GM23338 (cell line): ENCODE data around the gene MYO16. TPM values are rescaled to one million over a fixed set of nuclear protein-coding genes. Genes with fewer than 3 reads are reported as not detected.

Experiments used
- ATAC-seq: fragments of 200-7000 bp; cut with Tn5 transposase; 3 replicates; pipeline ENCODE4 v1.9.1; 2020
- DNase-seq: peaks from one replicate; pipeline ENCODE4 v3.0.0-alpha.2; 2015; ENCODE audit warnings: low spot score
- H2AFZ ChIP-seq: fragments of 200-600 bp; sonication (generic); 2 replicates; pipeline ENCODE4 v1.8.0; 2016; ENCODE audit warnings: antibody characterized with exemption, mild to moderate bottlenecking, moderate library complexity
- H3F3A ChIP-seq: fragments of 200-600 bp; sonication (generic); replicated peaks from 2 replicates; pipeline ENCODE4 v1.8.0; 2017; ENCODE audit warnings: antibody characterized with exemption, mixed run types, low read depth
- H3K27ac ChIP-seq: fragments of 200-600 bp; sonication (generic); 2 replicates; pipeline ENCODE4 v1.6.1; 2016; ENCODE audit warnings: low read depth
- H3K27me3 ChIP-seq: fragments of 200-600 bp; sonication (generic); 2 replicates; pipeline ENCODE4 v1.8.0; 2016; ENCODE audit warnings: mild to moderate bottlenecking, mixed run types, moderate library complexity; ENCODE audit not compliant: insufficient read depth
- H3K36me3 ChIP-seq: fragments of 200-600 bp; sonication (generic); 2 replicates; pipeline ENCODE4 v1.8.0; 2016; ENCODE audit warnings: mild to moderate bottlenecking; ENCODE audit not compliant: insufficient read depth
- H3K4me1 ChIP-seq: fragments of 200-600 bp; sonication (generic); 2 replicates; pipeline ENCODE4 v1.8.0; 2016; ENCODE audit warnings: mild to moderate bottlenecking, moderate library complexity; ENCODE audit not compliant: insufficient read depth
- H3K4me2 ChIP-seq: fragments of 200-600 bp; sonication (generic); 2 replicates; pipeline ENCODE4 v1.7.1; 2017; ENCODE audit warnings: mixed run types
- H3K4me3 ChIP-seq: fragments of 200-600 bp; sonication (generic); 2 replicates; pipeline ENCODE4 v1.6.1; 2016; ENCODE audit warnings: mixed run types
- H3K79me2 ChIP-seq: fragments of 200-600 bp; sonication (generic); replicated peaks from 2 replicates; pipeline ENCODE4 v1.8.0; 2017; ENCODE audit warnings: mild to moderate bottlenecking; ENCODE audit not compliant: insufficient read depth
- H3K9me2 ChIP-seq: fragments of 200-600 bp; sonication (generic); 2 replicates; pipeline ENCODE4 v1.8.0; 2017; ENCODE audit not compliant: insufficient read depth
- H4K20me1 ChIP-seq: fragments of 200-600 bp; sonication (generic); replicated peaks from 2 replicates; pipeline ENCODE4 v1.8.0; 2017; ENCODE audit warnings: mild to moderate bottlenecking; ENCODE audit not compliant: insufficient read depth
- H3K27ac Mint-ChIP-seq: 2 replicates; pipeline ENCODE4 v1.8.0; 2020; ENCODE audit warnings: inconsistent platforms, mild to moderate bottlenecking, moderate library complexity, mixed read lengths
- H3K27me3 Mint-ChIP-seq: 3 replicates; pipeline ENCODE4 v1.8.0; 2022; ENCODE audit warnings: low read depth, mild to moderate bottlenecking, moderate library complexity, mixed read lengths, inconsistent platforms; ENCODE audit not compliant: insufficient read depth, poor library complexity
- H3K36me3 Mint-ChIP-seq: 3 replicates; pipeline ENCODE4 v1.8.0; 2021; ENCODE audit warnings: low read depth, mild to moderate bottlenecking, inconsistent platforms, moderate library complexity, mixed read lengths
- H3K4me1 Mint-ChIP-seq: 3 replicates; pipeline ENCODE4 v1.8.0; 2020; ENCODE audit warnings: mild to moderate bottlenecking, inconsistent platforms, mixed read lengths
- H3K4me3 Mint-ChIP-seq: 3 replicates; pipeline ENCODE4 v1.8.0; 2021; ENCODE audit warnings: moderate library complexity, mild to moderate bottlenecking, inconsistent platforms, mixed read lengths
- H3K9me3 Mint-ChIP-seq: 3 replicates; pipeline ENCODE4 v1.8.0; 2020; ENCODE audit warnings: moderate library complexity, mild to moderate bottlenecking, inconsistent platforms, mixed read lengths
- CREB1 ChIP-seq: fragments of 250-450 bp; sonication (Bioruptor Pico); IDR thresholded peaks from 2 replicates; pipeline ENCODE4 v1.5.0; 2020; ENCODE audit warnings: low read depth, mild to moderate bottlenecking, moderate library complexity
- EZH2 ChIP-seq: fragments of 200-600 bp; sonication (generic); IDR thresholded peaks from one replicate; pipeline ENCODE4 v1.8.0; 2017; ENCODE audit warnings: antibody characterized with exemption, mild to moderate bottlenecking, low read depth; ENCODE audit not compliant: unreplicated experiment
- JUNB ChIP-seq: IDR thresholded peaks from one replicate; pipeline ENCODE4 v1.6.1; 2016; ENCODE audit warnings: antibody characterized with exemption; ENCODE audit not compliant: unreplicated experiment
- NANOG ChIP-seq: IDR thresholded peaks from 2 replicates; pipeline ENCODE4 v1.6.1; 2016; ENCODE audit warnings: antibody characterized with exemption, borderline replicate concordance
- polyA plus RNA-seq: library from polyadenylated mRNA; unstranded; fragments of >200 nt; fragmentation: Nextera tagmentation; extraction: Ambion mirVana; gene quantifications from 2 replicates; pipeline ENCODE4 v1.2.1, GENCODE V29; 2016
- total RNA-seq: library from RNA; depleted of rRNA; stranded (reverse); fragments of >200 nt; shearing (Covaris generic); gene quantifications from 2 replicates; pipeline ENCODE4 v1.2.3, GENCODE V29; 2014
- TF ChIP-seq, protein P1 (sequence below): IDR thresholded peaks from 2 replicates; pipeline ENCODE4 v1.6.1; 2016; ENCODE audit warnings: antibody characterized with exemption
- TF ChIP-seq, protein P2 (sequence below), 2 experiments: fragments of 200-600 bp in 1 of 2; sonication (generic) in 1 of 2; conservative IDR thresholded peaks; 2 replicates each; pipeline versions ENCODE4 v1.5.1 to v1.6.1; 2016 to 2017; ENCODE audit warnings: antibody characterized with exemption in 2 of 2, low read depth in 2 of 2, mild to moderate bottlenecking in 2 of 2, moderate library complexity in 1 of 2

Gene MYO16
- total and polyA plus RNA-seq, 2 experiments from 2014 or later = 0.10 to 0.13 TPM

DNA sequence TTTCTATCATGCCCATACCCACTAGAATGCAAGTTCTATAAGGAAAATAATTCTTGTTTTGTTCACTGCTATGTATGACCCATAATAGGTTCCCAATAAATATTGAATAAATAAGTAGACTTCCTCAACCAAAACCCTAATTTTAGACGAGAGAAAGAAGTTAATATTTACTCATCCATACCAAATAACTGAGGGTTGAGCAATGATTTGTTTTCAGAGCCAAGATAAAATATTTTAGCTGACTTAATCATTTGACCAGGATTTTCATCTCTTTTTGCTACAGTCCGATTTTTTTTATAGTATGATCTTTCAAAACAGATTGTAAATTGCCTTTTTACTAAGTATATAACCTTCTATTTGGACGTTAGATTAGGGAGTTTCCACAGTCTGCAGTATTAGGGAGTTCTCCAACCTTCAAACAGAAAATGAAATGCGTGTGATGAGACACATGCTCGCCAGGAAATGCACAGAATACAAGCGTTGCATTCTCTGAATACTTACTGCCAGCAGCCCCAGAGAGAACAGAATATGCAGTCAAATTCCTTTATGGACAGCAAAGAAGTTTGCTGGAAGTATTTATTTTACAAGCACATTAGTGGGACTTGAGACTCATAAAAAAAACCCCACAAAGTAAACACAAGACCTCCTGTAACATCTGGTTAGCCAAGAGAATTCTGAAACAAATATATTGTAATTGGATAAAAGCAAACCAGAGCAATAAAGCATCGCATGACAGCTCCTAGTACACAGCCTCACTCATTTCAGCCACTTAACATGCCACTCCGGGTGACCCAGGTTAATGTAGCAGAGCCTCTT lies 230.0 kb downstream of the MYO16 start:
- Histone ChIP-seq H3K4me3 (no peak overlapping the region), H3F3A (no peaks in the 10 kb centered on the region), H3K9me2 (no peaks in the 10 kb centered on the region), H3K36me3 (no peaks in the 10 kb centered on the region), H2AFZ (no peak overlapping the region), H4K20me1 (no peaks in the 10 kb centered on the region), H3K4me2 (0 out of 2 replicates have a peak overlapping the region, but pooled peaks have one; percentile 3), H3K4me1 (peaks cover 33% of the 10 kb centered on the region), H3K27me3 (no peaks in the 10 kb centered on the region), H3K27ac (no peak overlapping the region), H3K79me2 (no peaks in the 10 kb centered on the region)
- no peak for TF ChIP-seq EZH2
- TF ChIP-seq JUNB = no peak
- ATAC-seq (no peak; the same call in 2 of the 3 replicates), DNase-seq (peak; percentile 41)
- H3K36me3 Mint-ChIP-seq = peaks cover 5% of the 10 kb centered on the region; the same call in 1 of the 3 replicates
- H3K9me3 Mint-ChIP-seq = peaks cover 3% of the 10 kb centered on the region; the same call in 1 of the 3 replicates
- no peak overlapping the region for H3K27ac Mint-ChIP-seq
- H3K4me1 Mint-ChIP-seq = peaks cover 42% of the 10 kb centered on the region
- H3K27me3 Mint-ChIP-seq = peaks cover 3% of the 10 kb centered on the region
- H3K4me3 Mint-ChIP-seq = no peak overlapping the region

DNA sequence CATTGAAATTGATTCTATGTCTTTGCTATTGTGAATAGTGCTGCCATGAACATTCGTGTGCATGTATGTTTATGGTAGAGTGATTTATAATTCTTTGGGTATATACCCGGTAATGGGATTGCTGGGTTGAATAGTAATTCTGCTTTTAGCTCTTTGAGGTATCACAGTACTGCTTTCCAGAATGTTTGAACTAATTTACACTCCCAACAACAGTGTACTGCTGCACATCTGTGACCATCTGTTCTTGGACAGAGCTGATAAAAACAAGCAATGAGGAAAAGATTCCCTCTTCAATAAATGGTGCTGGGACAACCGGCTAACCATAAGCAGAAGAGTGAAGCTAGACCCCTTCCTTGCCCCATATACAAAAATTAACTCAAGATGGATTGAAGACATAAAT lies 231.0 kb downstream of the MYO16 start:
- H3K36me3 Mint-ChIP-seq = peaks cover 5% of the 10 kb centered on the region; the same call in 1 of the 3 replicates
- Histone ChIP-seq H4K20me1 (no peaks in the 10 kb centered on the region), H3K79me2 (no peaks in the 10 kb centered on the region), H3F3A (no peaks in the 10 kb centered on the region), H3K9me2 (no peaks in the 10 kb centered on the region), H3K4me1 (peaks cover 26% of the 10 kb centered on the region), H3K36me3 (no peaks in the 10 kb centered on the region), H3K27ac (no peak overlapping the region), H3K4me3 (no peak overlapping the region), H2AFZ (no peak overlapping the region), H3K4me2 (no peak overlapping the region), H3K27me3 (no peaks in the 10 kb centered on the region)
- ATAC-seq (no peak), DNase-seq (no peak)
- peaks cover 3% of the 10 kb centered on the region; the same call in 1 of the 3 replicates for H3K9me3 Mint-ChIP-seq
- TF ChIP-seq NANOG = no peak
- peak overlapping the region; percentile 68; the same call in 1 of the 2 replicates for H3K27ac Mint-ChIP-seq
- no peak overlapping the region for H3K4me3 Mint-ChIP-seq
- H3K4me1 Mint-ChIP-seq = peaks cover 35% of the 10 kb centered on the region
- peaks cover 3% of the 10 kb centered on the region for H3K27me3 Mint-ChIP-seq

GRCh38 chr13:108877300-108877699 lies 247.9 kb downstream of the MYO16 start:
- H3K9me3 Mint-ChIP-seq = peaks cover 15% of the 10 kb centered on the region
- no peak overlapping the region for H3K27ac ChIP-seq
- ATAC-seq (no peak), DNase-seq (no peak)
- H3K4me1 Mint-ChIP-seq = no peaks in the 10 kb centered on the region
- no peak overlapping the region for H2AFZ ChIP-seq
- H3K27me3 Mint-ChIP-seq = peaks cover 1% of the 10 kb centered on the region
- no peaks in the 10 kb centered on the region for H3F3A ChIP-seq
- no peaks in the 10 kb centered on the region for H3K9me2 ChIP-seq
- no peak overlapping the region for H3K4me3 Mint-ChIP-seq
- H4K20me1 ChIP-seq = no peaks in the 10 kb centered on the region
- no peak overlapping the region for H3K27ac Mint-ChIP-seq
- H3K36me3 ChIP-seq = no peaks in the 10 kb centered on the region
- H3K4me1 ChIP-seq = no peaks in the 10 kb centered on the region
- peaks cover 5% of the 10 kb centered on the region; the same call in 2 of the 3 replicates for H3K36me3 Mint-ChIP-seq
- no peak overlapping the region for H3K4me3 ChIP-seq
- H3K4me2 ChIP-seq = no peak overlapping the region
- TF ChIP-seq JUNB (no peak), CREB1 (CRISPR knock-in tag) (no peak)
- TF ChIP-seq, protein P1, sequence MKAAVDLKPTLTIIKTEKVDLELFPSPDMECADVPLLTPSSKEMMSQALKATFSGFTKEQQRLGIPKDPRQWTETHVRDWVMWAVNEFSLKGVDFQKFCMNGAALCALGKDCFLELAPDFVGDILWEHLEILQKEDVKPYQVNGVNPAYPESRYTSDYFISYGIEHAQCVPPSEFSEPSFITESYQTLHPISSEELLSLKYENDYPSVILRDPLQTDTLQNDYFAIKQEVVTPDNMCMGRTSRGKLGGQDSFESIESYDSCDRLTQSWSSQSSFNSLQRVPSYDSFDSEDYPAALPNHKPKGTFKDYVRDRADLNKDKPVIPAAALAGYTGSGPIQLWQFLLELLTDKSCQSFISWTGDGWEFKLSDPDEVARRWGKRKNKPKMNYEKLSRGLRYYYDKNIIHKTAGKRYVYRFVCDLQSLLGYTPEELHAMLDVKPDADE = no peak
- TF ChIP-seq, protein P2, sequence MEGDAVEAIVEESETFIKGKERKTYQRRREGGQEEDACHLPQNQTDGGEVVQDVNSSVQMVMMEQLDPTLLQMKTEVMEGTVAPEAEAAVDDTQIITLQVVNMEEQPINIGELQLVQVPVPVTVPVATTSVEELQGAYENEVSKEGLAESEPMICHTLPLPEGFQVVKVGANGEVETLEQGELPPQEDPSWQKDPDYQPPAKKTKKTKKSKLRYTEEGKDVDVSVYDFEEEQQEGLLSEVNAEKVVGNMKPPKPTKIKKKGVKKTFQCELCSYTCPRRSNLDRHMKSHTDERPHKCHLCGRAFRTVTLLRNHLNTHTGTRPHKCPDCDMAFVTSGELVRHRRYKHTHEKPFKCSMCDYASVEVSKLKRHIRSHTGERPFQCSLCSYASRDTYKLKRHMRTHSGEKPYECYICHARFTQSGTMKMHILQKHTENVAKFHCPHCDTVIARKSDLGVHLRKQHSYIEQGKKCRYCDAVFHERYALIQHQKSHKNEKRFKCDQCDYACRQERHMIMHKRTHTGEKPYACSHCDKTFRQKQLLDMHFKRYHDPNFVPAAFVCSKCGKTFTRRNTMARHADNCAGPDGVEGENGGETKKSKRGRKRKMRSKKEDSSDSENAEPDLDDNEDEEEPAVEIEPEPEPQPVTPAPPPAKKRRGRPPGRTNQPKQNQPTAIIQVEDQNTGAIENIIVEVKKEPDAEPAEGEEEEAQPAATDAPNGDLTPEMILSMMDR (conservative IDR thresholded peaks at IDR 0.05; ENCODE audit: low read depth in 2 of 2) = no peak
- H3K27me3 ChIP-seq = no peaks in the 10 kb centered on the region
- no peaks in the 10 kb centered on the region for H3K79me2 ChIP-seq
